ENCODE data around the gene PLCE1. TPM values are rescaled to one million over a fixed set of nuclear protein-coding genes. Genes with fewer than 3 reads are reported as not detected.

The PLCE1 gene
- total RNA-seq, 1 experiment from 2014 or later = 0.13 TPM

- TF ChIP-seq, protein P1, sequence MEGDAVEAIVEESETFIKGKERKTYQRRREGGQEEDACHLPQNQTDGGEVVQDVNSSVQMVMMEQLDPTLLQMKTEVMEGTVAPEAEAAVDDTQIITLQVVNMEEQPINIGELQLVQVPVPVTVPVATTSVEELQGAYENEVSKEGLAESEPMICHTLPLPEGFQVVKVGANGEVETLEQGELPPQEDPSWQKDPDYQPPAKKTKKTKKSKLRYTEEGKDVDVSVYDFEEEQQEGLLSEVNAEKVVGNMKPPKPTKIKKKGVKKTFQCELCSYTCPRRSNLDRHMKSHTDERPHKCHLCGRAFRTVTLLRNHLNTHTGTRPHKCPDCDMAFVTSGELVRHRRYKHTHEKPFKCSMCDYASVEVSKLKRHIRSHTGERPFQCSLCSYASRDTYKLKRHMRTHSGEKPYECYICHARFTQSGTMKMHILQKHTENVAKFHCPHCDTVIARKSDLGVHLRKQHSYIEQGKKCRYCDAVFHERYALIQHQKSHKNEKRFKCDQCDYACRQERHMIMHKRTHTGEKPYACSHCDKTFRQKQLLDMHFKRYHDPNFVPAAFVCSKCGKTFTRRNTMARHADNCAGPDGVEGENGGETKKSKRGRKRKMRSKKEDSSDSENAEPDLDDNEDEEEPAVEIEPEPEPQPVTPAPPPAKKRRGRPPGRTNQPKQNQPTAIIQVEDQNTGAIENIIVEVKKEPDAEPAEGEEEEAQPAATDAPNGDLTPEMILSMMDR (conservative IDR thresholded peaks at IDR 0.05) = no peak
- Mint-ChIP-seq H3K36me3 (ENCODE audit: insufficient read depth in 1 of 3, low read depth in 3 of 3) (no peaks in the 10 kb centered on the region; a peak in 1 of 7 replicates), H3K27me3 (ENCODE audit: low read depth) (peaks cover 14% of the 10 kb centered on the region), H3K4me1 (no peaks in the 10 kb centered on the region), H3K9me3 (peaks cover 5 to 10% of the 10 kb centered on the region in 2 experiments; a peak in 3 of 5 replicates), H3K4me3 (no peak overlapping the region), H3K27ac (no peak overlapping the region)
- no peak overlapping the region for H4K91ac ChIP-seq (ENCODE audit: insufficient read length, low read depth, low read length)
- DNase-seq = no peak
- H3K23ac ChIP-seq (ENCODE audit: insufficient read length, low read depth, low read length) = no peak overlapping the region
- H4K8ac ChIP-seq (replicated peaks; ENCODE audit: insufficient read length, low read depth, low read length) = no peak overlapping the region
- H3K9me3 ChIP-seq (ENCODE audit: control insufficient read depth, low read depth, low read length) = no peaks in the 10 kb centered on the region
- no peaks in the 10 kb centered on the region for H3K4me1 ChIP-seq (ENCODE audit: insufficient read depth, low read length)
- H3K18ac ChIP-seq (ENCODE audit: insufficient read length, low read depth, low read length) = no peak overlapping the region
- no peak overlapping the region for H3K4me2 ChIP-seq (ENCODE audit: insufficient read depth, insufficient read length, low read length)
- no peak overlapping the region for H2BK5ac ChIP-seq (ENCODE audit: insufficient read length, low read length)
- no peak overlapping the region for H4K5ac ChIP-seq (ENCODE audit: insufficient read length, low read depth, low read length)
- H3K79me2 ChIP-seq (ENCODE audit: insufficient read depth, low read length) = no peaks in the 10 kb centered on the region
- no peaks in the 10 kb centered on the region for H3K27me3 ChIP-seq (ENCODE audit: insufficient read depth, low read length)
- H3K56ac ChIP-seq (ENCODE audit: insufficient read length, low read depth, low read length) = no peak overlapping the region
- H2BK120ac ChIP-seq (ENCODE audit: low read depth, low read length, poor library complexity, severe bottlenecking) = no peak overlapping the region
- H2BK15ac ChIP-seq (ENCODE audit: low read depth, low read length) = no peak overlapping the region
- H2AK5ac ChIP-seq (ENCODE audit: insufficient read length, low read length) = no peak overlapping the region
- H3K27ac ChIP-seq (ENCODE audit: insufficient read length, low read depth, low read length) = no peak overlapping the region
- H4K20me1 ChIP-seq (ENCODE audit: control insufficient read depth, insufficient read depth, insufficient read length) = no peaks in the 10 kb centered on the region
- no peak overlapping the region for H3T11ph ChIP-seq (ENCODE audit: low read length)
- H2AFZ ChIP-seq (ENCODE audit: low read length) = no peak overlapping the region
- no peak overlapping the region for H2BK12ac ChIP-seq (ENCODE audit: insufficient read length, low read depth, low read length)
- H3K9ac ChIP-seq (ENCODE audit: extremely low read depth, insufficient read length, low read length) = no peak overlapping the region
- no peak overlapping the region for H3K4ac ChIP-seq (ENCODE audit: low read depth, low read length)
- H3K14ac ChIP-seq (ENCODE audit: insufficient read depth, low read length) = no peak overlapping the region
- H3K79me1 ChIP-seq (ENCODE audit: insufficient read depth, low read depth, low read length, poor library complexity, severe bottlenecking) = no peaks in the 10 kb centered on the region
- no CpG with 5 or more reads among the region's 2 CpGs for WGBS (ENCODE audit: extremely low coverage, insufficient read length, low lambda C conversion rate)
- H2BK20ac ChIP-seq (ENCODE audit: low read depth, low read length, poor library complexity, severe bottlenecking) = no peak overlapping the region
- no peaks in the 10 kb centered on the region for H3K23me2 ChIP-seq (ENCODE audit: insufficient read length, low read depth, low read length, poor library complexity, severe bottlenecking)
Measured at GRCh38 chr10:93973748-93974445, 19.8 kb upstream of the PLCE1 start.

Data from H9 (cell line).